Effector memory CD8-positive, alpha-beta T cell (primary cell): ENCODE results near the gene DHPS.
"Not testable (repeated sequence)": the region's sequence is repeated elsewhere in the genome, so short reads cannot be mapped to it uniquely, and the experiment has no call there.

ENCODE experiments used
- ATAC-seq: fragments of 150-1000 bp; cut with Tn5 transposase; replicated peaks from 2 replicates; pipeline ENCODE4 v1.10.0; 2021; ENCODE audit warnings: mild to moderate bottlenecking, moderate library complexity
- DNase-seq, 3 experiments: peaks; one replicate each; pipeline ENCODE4 v3.0.0; 2021
- H3K27ac Mint-ChIP-seq, 2 donors: one replicate each; pipeline ENCODE4 v1.8.0; 2022; ENCODE audit warnings: mild to moderate bottlenecking in 2 of 2, mixed read lengths in 2 of 2, moderate library complexity in 2 of 2
- H3K27me3 Mint-ChIP-seq, 2 donors: one replicate each; pipeline ENCODE4 v1.8.0; 2022; ENCODE audit warnings: mixed read lengths in 2 of 2
- H3K36me3 Mint-ChIP-seq: one replicate; pipeline ENCODE4 v1.8.0; 2022; ENCODE audit warnings: mild to moderate bottlenecking, moderate library complexity, mixed read lengths; ENCODE audit not compliant: insufficient read depth
- H3K4me1 Mint-ChIP-seq, 2 donors: one replicate each; pipeline ENCODE4 v1.8.0; 2022; ENCODE audit warnings: low read depth in 2 of 2, mixed read lengths in 2 of 2
- H3K4me3 Mint-ChIP-seq, 2 donors: one replicate each; pipeline ENCODE4 v1.8.0; 2022; ENCODE audit warnings: mild to moderate bottlenecking in 2 of 2, mixed read lengths in 2 of 2, moderate library complexity in 2 of 2
- H3K9me3 Mint-ChIP-seq, 2 donors: one replicate each; pipeline ENCODE4 v1.8.0; 2022; ENCODE audit warnings: mixed read lengths in 2 of 2
- total RNA-seq, 9 experiments: gene quantifications; one replicate each; lab custom pipeline; 2026; lab: John Stamatoyannopoulos, UW

DHPS gene
- 7.6 to 11.4 (median 8.0) reads per million in 9 experiments for total RNA-seq

GRCh38 chr19:12681074-12681987, at the start of gene DHPS:
TSS of gene DHPS (minus strand) at chr19:12681880. CDS start at chr19:12681766, 114 bp downstream.
- H3K27me3 Mint-ChIP-seq, result no peaks in the 10 kb centered on the region
- H3K36me3 Mint-ChIP-seq, result peaks cover 61% of the 10 kb centered on the region
- no peaks in the 10 kb centered on the region for H3K9me3 Mint-ChIP-seq
- peaks cover 20 to 24% of the 10 kb centered on the region in 2 donors for H3K4me1 Mint-ChIP-seq
- H3K27ac Mint-ChIP-seq, result peak within 1 kb of the TSS; percentile 88 to 91
- H3K4me3 Mint-ChIP-seq, result peak within 1 kb of the TSS; percentile 92 to 94
- DNase-seq (peak; percentile 83 to 90 (median 87)), ATAC-seq (peak; percentile 81)

GRCh38 chr19:12731337-12731736, 49.7 kb upstream of the DHPS start:
- H3K27ac Mint-ChIP-seq, result no peak overlapping the region
- no peaks in the 10 kb centered on the region for H3K27me3 Mint-ChIP-seq
- H3K4me1 Mint-ChIP-seq, result peaks cover 26 to 30% of the 10 kb centered on the region in 2 donors
- peaks cover 64% of the 10 kb centered on the region for H3K36me3 Mint-ChIP-seq
- no peaks in the 10 kb centered on the region for H3K9me3 Mint-ChIP-seq
- DNase-seq (no peak), ATAC-seq (no peak)
- H3K4me3 Mint-ChIP-seq, result no peak overlapping the region

GRCh38 chr19:12730064-12730463, 48.4 kb upstream of the DHPS start:
- H3K27me3 Mint-ChIP-seq, result no peaks in the 10 kb centered on the region
- H3K27ac Mint-ChIP-seq, result peak overlapping the region in 1 of 2 donors; percentile 26
- no peak overlapping the region for H3K4me3 Mint-ChIP-seq

GRCh38 chr19:12727745-12728433, 46.2 kb upstream of the DHPS start:
- Mint-ChIP-seq H3K27ac (no peak overlapping the region), H3K36me3 (peaks cover 50% of the 10 kb centered on the region), H3K27me3 (no peaks in the 10 kb centered on the region), H3K9me3 (no peaks in the 10 kb centered on the region), H3K4me3 (no peak overlapping the region), H3K4me1 (peaks cover 31 to 33% of the 10 kb centered on the region in 2 donors)
- DNase-seq (no peak), ATAC-seq (no peak)

More at GRCh38 chr19:12730064-12730463, 48.4 kb upstream of the DHPS start:
- ATAC-seq (no peak), DNase-seq (no peak)
- Mint-ChIP-seq H3K36me3 (peaks cover 64% of the 10 kb centered on the region), H3K9me3 (no peaks in the 10 kb centered on the region), H3K4me1 (peaks cover 26 to 30% of the 10 kb centered on the region in 2 donors)

GRCh38 chr19:12726988-12727316, 45.3 kb upstream of the DHPS start:
- Mint-ChIP-seq H3K4me1 (peaks cover 28 to 30% of the 10 kb centered on the region in 2 donors), H3K9me3 (no peaks in the 10 kb centered on the region), H3K27ac (no peak overlapping the region), H3K4me3 (no peak overlapping the region), H3K36me3 (peaks cover 50% of the 10 kb centered on the region), H3K27me3 (no peaks in the 10 kb centered on the region)
- ATAC-seq (no peak), DNase-seq (no peak)

- peaks cover 54% of the 10 kb centered on the region for H3K36me3 Mint-ChIP-seq
Observed at GRCh38 chr19:12725612-12726011, 43.9 kb upstream of the DHPS start.

GRCh38 chr19:12723641-12724426, 42.2 kb upstream of the DHPS start, which contains the start of gene TNPO2:
TSS of gene TNPO2 (minus strand) at chr19:12723932. CDS start at chr19:12720977, 2,955 bp downstream.
- Mint-ChIP-seq H3K4me3 (peak within 1 kb of the TSS; percentile 94 to 96), H3K36me3 (peaks cover 43% of the 10 kb centered on the region), H3K4me1 (peaks cover 31 to 36% of the 10 kb centered on the region in 2 donors), H3K27me3 (no peaks in the 10 kb centered on the region), H3K27ac (peak within 1 kb of the TSS; percentile 90 to 93), H3K9me3 (no peaks in the 10 kb centered on the region)
- ATAC-seq, result peak; percentile 16
- peak; percentile 27 to 47 (median 35) for DNase-seq

More at GRCh38 chr19:12725612-12726011, 43.9 kb upstream of the DHPS start:
- Mint-ChIP-seq H3K4me1 (peaks cover 36 to 40% of the 10 kb centered on the region in 2 donors), H3K4me3 (peak overlapping the region; percentile 43 to 96), H3K27ac (peak overlapping the region in 1 of 2 donors; percentile 32)
- not testable (repeated sequence) for DNase-seq, ATAC-seq, H3K9me3 Mint-ChIP-seq, H3K27me3 Mint-ChIP-seq

- ATAC-seq (no peak), DNase-seq (no peak)
- Mint-ChIP-seq H3K9me3 (no peaks in the 10 kb centered on the region), H3K4me3 (peak overlapping the region; percentile 94 to 96), H3K36me3 (peaks cover 43% of the 10 kb centered on the region), H3K27ac (peak overlapping the region; percentile 90 to 93), H3K27me3 (no peaks in the 10 kb centered on the region), H3K4me1 (peaks cover 34 to 36% of the 10 kb centered on the region in 2 donors)
Observed at GRCh38 chr19:12723381-12723640, 41.6 kb upstream of the DHPS start.

GRCh38 chr19:12722566-12723380, 41.1 kb upstream of the DHPS start:
- ATAC-seq, result peak; percentile 93
- DNase-seq, result peak; percentile 83 to 92 (median 87)
- H3K36me3 Mint-ChIP-seq, result peaks cover 43% of the 10 kb centered on the region
- peak overlapping the region; percentile 94 to 96 for H3K4me3 Mint-ChIP-seq
- H3K9me3 Mint-ChIP-seq, result no peaks in the 10 kb centered on the region
- H3K27me3 Mint-ChIP-seq, result no peaks in the 10 kb centered on the region
- peak overlapping the region; percentile 90 to 93 for H3K27ac Mint-ChIP-seq
- H3K4me1 Mint-ChIP-seq, result peaks cover 34 to 36% of the 10 kb centered on the region in 2 donors

- ATAC-seq (peak; percentile 47), DNase-seq (peak; percentile 22 to 33 (median 28))
- Mint-ChIP-seq H3K36me3 (peaks cover 43% of the 10 kb centered on the region), H3K27ac (peak overlapping the region; percentile 79 to 93), H3K9me3 (no peaks in the 10 kb centered on the region), H3K4me1 (peaks cover 34 to 36% of the 10 kb centered on the region in 2 donors), H3K27me3 (no peaks in the 10 kb centered on the region), H3K4me3 (peak overlapping the region; percentile 94 to 96)
Observed at GRCh38 chr19:12721656-12722565, 40.2 kb upstream of the DHPS start.

- Mint-ChIP-seq H3K4me3 (peak overlapping the region; percentile 94 to 96), H3K27me3 (no peaks in the 10 kb centered on the region), H3K27ac (peak overlapping the region; percentile 79 to 93), H3K36me3 (peaks cover 45% of the 10 kb centered on the region), H3K4me1 (peaks cover 34 to 36% of the 10 kb centered on the region in 2 donors), H3K9me3 (no peaks in the 10 kb centered on the region)
- ATAC-seq (no peak), DNase-seq (no peak)
Observed at GRCh38 chr19:12720851-12721655, 39.4 kb upstream of the DHPS start.
